B cell (primary cell): ENCODE measurements around the gene HDAC6.

ENCODE experiments used
- CTCF ChIP-seq: fragments of 200-600 bp; IDR thresholded peaks from one replicate; pipeline ENCODE4 v1.8.0; 2022; ENCODE audit warnings: antibody characterized with exemption, mild to moderate bottlenecking
- EZH2 ChIP-seq: IDR thresholded peaks from 2 replicates; pipeline ENCODE4 v1.6.1; 2012; ENCODE audit warnings: borderline replicate concordance, low read depth, mild to moderate bottlenecking, moderate library complexity, low read length; ENCODE audit not compliant: insufficient read depth, poor library complexity, severe bottlenecking

GRCh38 chrX:48782216-48782615 is 19.7 kb upstream of the HDAC6 start:
- no peak for TF ChIP-seq CTCF
- TF ChIP-seq EZH2, result no peak
